ENCODE data around the gene MMP24.
"Not testable (repeated sequence)": the region's sequence is repeated elsewhere in the genome, so short reads cannot be mapped to it uniquely, and the experiment has no call there.

MMP24 gene

DNA sequence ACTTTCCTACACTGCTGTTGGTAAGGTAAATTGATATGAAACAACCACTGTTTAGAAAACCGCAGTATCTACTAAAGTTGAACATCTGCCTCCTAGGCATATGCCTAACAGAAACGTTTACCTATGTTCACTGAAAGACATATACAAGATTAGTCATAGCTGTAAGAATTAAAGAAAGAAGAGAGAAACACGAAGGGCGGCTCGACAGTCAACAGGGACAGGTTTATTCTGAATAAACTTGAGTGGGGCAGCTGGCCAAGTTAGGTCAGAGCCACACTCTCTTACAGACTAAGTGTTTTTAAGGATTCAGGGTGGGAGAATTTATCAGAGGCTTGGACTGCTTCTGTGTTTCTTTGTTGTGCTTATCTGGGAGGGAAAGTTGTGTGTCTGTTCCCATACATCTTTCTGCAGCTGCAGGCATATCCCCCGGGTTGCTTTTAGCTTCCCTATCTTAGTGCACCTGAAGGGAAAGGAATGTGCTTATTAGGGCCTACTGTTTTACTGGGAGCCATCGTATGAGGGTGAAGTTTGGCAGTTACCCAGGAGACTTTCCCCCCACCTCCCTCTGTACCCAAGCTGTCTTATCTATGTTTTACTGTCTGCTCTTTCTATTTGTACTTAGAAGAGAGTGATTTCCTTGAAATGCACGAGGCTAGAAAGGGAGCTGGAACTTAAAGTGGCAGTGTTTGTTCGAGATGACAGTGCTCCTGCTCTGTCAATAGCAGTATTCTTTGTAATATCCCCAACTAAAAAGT lies 34.2 kb upstream of the MMP24 start:
- Histone ChIP-seq H3K27ac (ENCODE audit: insufficient read depth, low read length, poor library complexity, severe bottlenecking) (no peak overlapping the region), H3K4me1 (ENCODE audit: control insufficient read depth, insufficient read depth, low read length, poor library complexity, severe bottlenecking) (no peaks in the 10 kb centered on the region), H3K27me3 (replicated peaks; ENCODE audit: control insufficient read depth, insufficient read depth, low read length, poor library complexity, severe bottlenecking) (no peaks in the 10 kb centered on the region), H3K9me3 (ENCODE audit: control insufficient read depth, low read length) (no peaks in the 10 kb centered on the region), H3K36me3 (ENCODE audit: control insufficient read depth, insufficient read depth, low read length) (no peaks in the 10 kb centered on the region), H3K4me3 (ENCODE audit: insufficient read depth, low read depth, low read length, poor library complexity, severe bottlenecking) (no peak overlapping the region)
- DNase-seq, result no peak

DNA sequence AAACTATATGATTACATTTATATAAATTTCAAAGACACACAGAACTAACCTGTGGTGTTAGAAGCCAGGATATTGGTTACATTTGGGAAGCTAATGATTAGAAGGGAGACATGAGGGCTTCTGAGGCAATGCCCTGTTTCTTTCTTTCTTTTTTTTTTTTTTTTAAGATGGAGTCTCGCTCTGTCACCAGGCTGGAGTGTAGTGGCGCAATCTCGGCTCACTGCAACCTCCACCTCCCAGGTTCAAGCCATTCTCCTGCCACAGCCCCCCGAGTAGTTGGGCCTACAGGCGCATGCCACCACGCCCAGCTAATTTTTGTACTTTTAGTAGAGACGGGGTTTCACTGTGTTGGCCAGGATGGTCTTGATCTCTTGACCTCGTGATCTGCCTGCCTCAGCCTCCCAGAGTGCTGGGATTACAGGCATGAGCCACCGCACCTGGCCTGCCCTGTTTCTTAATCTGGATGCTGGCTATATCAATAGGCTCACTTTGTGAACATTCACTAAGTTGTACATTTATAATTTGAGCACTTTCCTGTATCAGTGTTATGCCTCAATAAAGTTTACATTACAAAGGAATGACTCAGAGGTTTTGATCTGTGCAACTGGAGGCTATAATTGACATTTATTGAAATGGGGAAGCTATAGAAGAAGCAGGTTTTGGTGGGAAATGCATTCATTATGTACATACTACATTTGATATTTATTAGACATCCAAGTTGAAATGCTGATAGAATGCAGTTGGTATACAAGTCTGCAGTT lies 33.3 kb upstream of the MMP24 start:
- H3K4me3 ChIP-seq (ENCODE audit: insufficient read depth, low read depth, low read length, poor library complexity, severe bottlenecking); DNase-seq; H3K4me1 ChIP-seq (ENCODE audit: control insufficient read depth, insufficient read depth, low read length, poor library complexity, severe bottlenecking); H3K9me3 ChIP-seq (ENCODE audit: control insufficient read depth, low read length); H3K27me3 ChIP-seq (replicated peaks; ENCODE audit: control insufficient read depth, insufficient read depth, low read length, poor library complexity, severe bottlenecking); H3K36me3 ChIP-seq (ENCODE audit: control insufficient read depth, insufficient read depth, low read length); H3K27ac ChIP-seq (ENCODE audit: insufficient read depth, low read length, poor library complexity, severe bottlenecking): not testable (repeated sequence)

DNA sequence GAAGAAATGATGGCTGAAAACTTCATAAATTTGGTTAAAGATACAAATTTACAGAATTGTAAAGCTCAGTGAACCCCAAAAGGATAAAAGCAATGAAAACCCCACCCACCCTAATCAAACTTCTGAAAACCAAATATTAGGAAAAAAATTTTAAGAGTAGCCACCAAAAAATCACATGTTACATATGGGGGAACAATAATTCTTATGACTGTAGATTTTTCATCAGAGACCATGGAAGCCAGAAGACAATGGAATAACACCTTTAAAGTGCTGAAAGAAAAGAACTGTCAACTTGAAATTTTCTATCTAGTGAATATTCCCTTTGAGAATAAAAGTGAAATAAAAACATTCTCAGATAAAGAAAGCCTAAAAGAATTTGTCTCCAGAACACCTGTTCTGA lies 30.2 kb upstream of the MMP24 start:
- Histone ChIP-seq H3K9me3 (ENCODE audit: control insufficient read depth, low read length) (no peaks in the 10 kb centered on the region), H3K36me3 (ENCODE audit: control insufficient read depth, insufficient read depth, low read length) (no peaks in the 10 kb centered on the region), H3K27ac (ENCODE audit: insufficient read depth, low read length, poor library complexity, severe bottlenecking) (no peak overlapping the region), H3K27me3 (replicated peaks; ENCODE audit: control insufficient read depth, insufficient read depth, low read length, poor library complexity, severe bottlenecking) (no peaks in the 10 kb centered on the region), H3K4me3 (ENCODE audit: insufficient read depth, low read depth, low read length, poor library complexity, severe bottlenecking) (no peak overlapping the region), H3K4me1 (ENCODE audit: control insufficient read depth, insufficient read depth, low read length, poor library complexity, severe bottlenecking) (no peaks in the 10 kb centered on the region)
- no peak for DNase-seq

DNA sequence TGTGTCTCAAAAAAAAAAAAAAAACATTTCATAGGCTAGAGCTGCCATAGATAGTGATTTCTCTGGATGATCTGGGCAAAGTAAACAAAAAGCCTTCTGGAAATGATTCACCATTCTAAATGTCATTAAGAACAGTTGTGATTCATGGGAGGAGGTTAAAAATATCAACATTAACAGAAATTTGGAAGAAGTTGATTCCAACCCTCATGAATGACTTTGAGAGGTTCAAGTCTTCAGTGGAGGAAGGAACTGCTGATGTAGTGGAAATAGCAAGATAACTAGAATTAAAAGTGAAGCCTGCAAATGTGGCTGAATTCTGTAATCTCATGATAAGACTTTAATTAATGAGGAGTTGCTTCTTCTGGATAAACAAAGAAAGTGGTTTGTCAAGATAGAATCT lies 26.8 kb upstream of the MMP24 start:
- Histone ChIP-seq H3K27me3 (replicated peaks; ENCODE audit: control insufficient read depth, insufficient read depth, low read length, poor library complexity, severe bottlenecking) (no peaks in the 10 kb centered on the region), H3K36me3 (ENCODE audit: control insufficient read depth, insufficient read depth, low read length) (no peaks in the 10 kb centered on the region), H3K4me1 (ENCODE audit: control insufficient read depth, insufficient read depth, low read length, poor library complexity, severe bottlenecking) (no peaks in the 10 kb centered on the region), H3K4me3 (ENCODE audit: insufficient read depth, low read depth, low read length, poor library complexity, severe bottlenecking) (no peak overlapping the region), H3K27ac (ENCODE audit: insufficient read depth, low read length, poor library complexity, severe bottlenecking) (no peak overlapping the region), H3K9me3 (ENCODE audit: control insufficient read depth, low read length) (no peaks in the 10 kb centered on the region)
- DNase-seq, result no peak

DNA sequence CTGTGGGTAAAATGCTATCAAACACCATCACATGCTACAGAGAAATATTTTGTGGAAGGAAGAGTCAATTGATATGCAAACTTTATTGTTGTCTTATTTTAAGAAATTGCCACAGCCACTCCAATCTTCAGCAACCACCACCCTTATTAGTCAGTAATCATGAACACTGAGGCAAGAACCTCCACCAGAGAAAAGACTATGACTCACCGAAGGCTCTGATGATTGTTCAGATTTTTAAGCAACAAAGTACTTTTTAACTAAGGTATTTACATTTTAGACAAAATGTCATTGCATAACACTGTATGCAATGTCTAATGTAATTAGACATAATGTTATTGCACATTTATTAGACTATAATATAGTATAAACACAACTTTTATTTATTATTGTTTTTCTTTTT lies 26.2 kb upstream of the MMP24 start:
- no peak overlapping the region for H3K4me3 ChIP-seq (ENCODE audit: insufficient read depth, low read depth, low read length, poor library complexity, severe bottlenecking)
- no peak overlapping the region for H3K27ac ChIP-seq (ENCODE audit: insufficient read depth, low read length, poor library complexity, severe bottlenecking)
- H3K27me3 ChIP-seq (replicated peaks; ENCODE audit: control insufficient read depth, insufficient read depth, low read length, poor library complexity, severe bottlenecking), result no peaks in the 10 kb centered on the region
- no peak for DNase-seq
- H3K9me3 ChIP-seq (ENCODE audit: control insufficient read depth, low read length), result no peaks in the 10 kb centered on the region
- H3K4me1 ChIP-seq (ENCODE audit: control insufficient read depth, insufficient read depth, low read length, poor library complexity, severe bottlenecking), result no peaks in the 10 kb centered on the region
- no peaks in the 10 kb centered on the region for H3K36me3 ChIP-seq (ENCODE audit: control insufficient read depth, insufficient read depth, low read length)

DNA sequence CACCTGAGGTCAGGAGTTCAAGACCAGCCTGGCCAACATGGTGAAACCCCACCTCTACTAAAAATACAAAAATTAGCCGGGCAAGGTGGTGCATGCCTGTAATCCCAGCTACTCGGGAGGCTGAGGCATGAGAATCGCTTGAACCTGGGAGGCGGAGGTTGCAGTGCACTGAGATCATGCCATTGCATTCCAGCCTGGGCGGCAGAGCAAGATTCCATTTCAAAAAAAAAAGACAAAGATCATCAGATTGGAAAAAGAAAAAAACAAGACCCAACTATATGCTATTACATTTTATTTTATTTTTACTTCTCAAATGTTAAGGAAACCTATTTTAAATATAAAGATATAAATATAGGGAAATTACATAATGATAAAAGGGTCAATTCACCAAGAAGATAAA lies 25.0 kb upstream of the MMP24 start:
- H3K27ac ChIP-seq (ENCODE audit: insufficient read depth, low read length, poor library complexity, severe bottlenecking); H3K27me3 ChIP-seq (replicated peaks; ENCODE audit: control insufficient read depth, insufficient read depth, low read length, poor library complexity, severe bottlenecking); H3K9me3 ChIP-seq (ENCODE audit: control insufficient read depth, low read length); H3K36me3 ChIP-seq (ENCODE audit: control insufficient read depth, insufficient read depth, low read length); H3K4me1 ChIP-seq (ENCODE audit: control insufficient read depth, insufficient read depth, low read length, poor library complexity, severe bottlenecking); DNase-seq; H3K4me3 ChIP-seq (ENCODE audit: insufficient read depth, low read depth, low read length, poor library complexity, severe bottlenecking): not testable (repeated sequence)

DNA sequence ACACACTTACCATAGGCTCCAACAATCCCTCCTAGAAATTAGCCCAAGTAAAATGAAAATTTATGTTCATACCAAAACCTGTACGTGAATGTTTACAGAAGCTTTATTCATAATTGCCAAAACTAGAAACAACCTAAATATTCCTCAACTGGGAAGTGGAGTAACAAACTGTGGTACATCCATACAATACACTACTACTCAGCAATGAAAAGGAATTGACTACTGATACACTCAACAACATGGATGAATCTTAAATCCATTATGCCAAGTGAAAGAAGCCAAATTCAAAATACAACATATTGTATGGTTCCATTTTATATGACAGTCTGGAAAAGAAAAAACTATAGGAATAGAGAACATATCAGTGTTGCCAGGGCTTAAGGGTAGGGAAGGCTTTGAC lies 19.7 kb upstream of the MMP24 start:
- Histone ChIP-seq H3K36me3 (ENCODE audit: control insufficient read depth, insufficient read depth, low read length) (no peaks in the 10 kb centered on the region), H3K27me3 (replicated peaks; ENCODE audit: control insufficient read depth, insufficient read depth, low read length, poor library complexity, severe bottlenecking) (no peaks in the 10 kb centered on the region), H3K27ac (ENCODE audit: insufficient read depth, low read length, poor library complexity, severe bottlenecking) (no peak overlapping the region), H3K4me1 (ENCODE audit: control insufficient read depth, insufficient read depth, low read length, poor library complexity, severe bottlenecking) (no peaks in the 10 kb centered on the region), H3K9me3 (ENCODE audit: control insufficient read depth, low read length) (no peaks in the 10 kb centered on the region), H3K4me3 (ENCODE audit: insufficient read depth, low read depth, low read length, poor library complexity, severe bottlenecking) (no peak overlapping the region)
- no peak for DNase-seq

DNA sequence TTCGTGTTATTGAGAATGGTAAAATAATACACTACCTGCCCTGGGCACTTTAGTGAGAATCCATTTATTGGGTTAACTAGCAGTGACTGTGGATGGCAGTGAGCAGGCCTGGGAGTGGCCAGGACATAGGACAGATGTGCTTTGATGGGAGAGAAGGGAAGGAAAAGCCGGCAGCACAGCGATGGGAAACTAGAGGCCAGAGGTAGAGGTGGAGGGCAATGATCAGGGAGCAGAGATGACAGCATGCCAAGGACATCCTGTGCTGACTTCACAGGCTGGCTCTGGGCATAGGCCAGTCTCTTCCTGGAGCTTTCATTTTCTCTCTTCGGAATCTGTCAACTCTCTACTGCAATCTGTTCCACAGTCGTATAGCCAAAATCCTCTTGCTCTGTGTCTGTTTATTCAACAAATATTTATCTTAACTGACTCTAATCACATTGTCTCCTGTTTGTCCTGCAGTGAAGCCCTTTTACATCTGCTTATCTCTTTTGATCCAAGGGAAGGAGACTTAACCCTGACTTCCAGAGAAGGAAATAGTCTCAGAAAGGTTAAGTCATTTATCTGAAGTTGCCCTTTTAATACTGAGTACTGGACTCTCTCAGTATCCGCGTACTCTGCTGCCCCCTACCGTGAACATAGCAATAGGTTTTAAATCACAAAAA lies 18.4 kb upstream of the MMP24 start:
- Histone ChIP-seq H3K27me3 (replicated peaks; ENCODE audit: control insufficient read depth, insufficient read depth, low read length, poor library complexity, severe bottlenecking) (no peaks in the 10 kb centered on the region), H3K4me1 (ENCODE audit: control insufficient read depth, insufficient read depth, low read length, poor library complexity, severe bottlenecking) (no peaks in the 10 kb centered on the region), H3K36me3 (ENCODE audit: control insufficient read depth, insufficient read depth, low read length) (no peaks in the 10 kb centered on the region), H3K9me3 (ENCODE audit: control insufficient read depth, low read length) (no peaks in the 10 kb centered on the region), H3K27ac (ENCODE audit: insufficient read depth, low read length, poor library complexity, severe bottlenecking) (no peak overlapping the region), H3K4me3 (ENCODE audit: insufficient read depth, low read depth, low read length, poor library complexity, severe bottlenecking) (no peak overlapping the region)
- peak; percentile 45 to 68 (median 54) for DNase-seq

DNA sequence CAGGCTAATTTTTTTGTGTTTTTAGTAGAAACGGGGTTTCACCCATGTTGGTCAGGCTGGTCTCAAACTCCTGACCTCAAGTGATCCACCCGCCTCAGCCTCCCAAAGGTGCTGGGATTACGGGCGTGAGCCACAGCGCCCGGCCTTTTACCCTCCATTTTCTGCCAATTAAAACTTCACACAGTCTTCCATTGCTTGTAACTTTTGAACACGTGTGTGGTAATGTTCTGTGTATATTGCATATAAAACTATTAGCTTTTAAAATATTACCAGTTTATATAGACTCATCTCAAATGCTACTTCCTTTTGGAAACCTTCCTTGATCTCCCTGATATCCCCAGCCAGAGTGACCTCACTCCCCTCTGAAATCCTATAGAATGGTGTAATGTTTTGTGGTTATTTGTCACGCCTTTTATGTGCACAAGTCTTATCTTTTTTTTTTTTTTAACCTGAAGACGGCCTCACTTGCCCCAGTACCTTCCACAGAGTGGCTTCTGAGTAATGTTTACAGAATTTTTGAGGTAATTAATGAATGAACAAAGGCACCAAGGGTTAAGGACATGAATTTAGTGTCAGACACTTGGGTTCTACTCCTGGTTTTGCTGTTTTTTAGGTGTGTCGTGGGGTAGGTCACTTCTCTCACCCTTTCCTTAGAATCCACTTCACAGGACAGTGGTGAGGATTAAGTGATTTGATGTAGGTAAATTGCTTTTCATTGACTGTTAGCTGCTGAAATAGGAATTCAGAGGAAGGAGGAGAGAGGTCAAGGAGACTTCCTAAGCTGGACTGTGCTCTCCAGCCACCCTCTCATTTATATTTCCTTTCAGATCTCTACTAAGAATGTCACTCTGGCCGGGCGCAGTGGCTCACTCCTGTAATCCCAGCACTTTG lies 11.2 kb upstream of the MMP24 start:
- H3K9me3 ChIP-seq (ENCODE audit: control insufficient read depth, low read length), result no peaks in the 10 kb centered on the region
- no peak for DNase-seq

More for the DNA sequence above, 11.2 kb upstream of the MMP24 start:
- H3K36me3 ChIP-seq (ENCODE audit: control insufficient read depth, insufficient read depth, low read length), result no peaks in the 10 kb centered on the region
- no peaks in the 10 kb centered on the region for H3K27me3 ChIP-seq (replicated peaks; ENCODE audit: control insufficient read depth, insufficient read depth, low read length, poor library complexity, severe bottlenecking)
- no peaks in the 10 kb centered on the region for H3K4me1 ChIP-seq (ENCODE audit: control insufficient read depth, insufficient read depth, low read length, poor library complexity, severe bottlenecking)
- no peak overlapping the region for H3K27ac ChIP-seq (ENCODE audit: insufficient read depth, low read length, poor library complexity, severe bottlenecking)
- no peak overlapping the region for H3K4me3 ChIP-seq (ENCODE audit: insufficient read depth, low read depth, low read length, poor library complexity, severe bottlenecking)

All from effector memory CD4-positive, alpha-beta T cell (primary cell).